Transverse colon (tissue), 4 donors: Measurements from ENCODE around the gene ARG2. TPM values are rescaled to one million over a fixed set of nuclear protein-coding genes. Genes with fewer than 3 reads are reported as not detected.

ENCODE experiments used
- DNase-seq: peaks from one replicate; pipeline ENCODE4 v3.0.0-alpha.2; 2019
- H3K27ac ChIP-seq, 4 donors: fragments of 200-600 bp; sonication (generic); 2 replicates each; pipeline ENCODE4 v1.5.1; 2016 to 2018; ENCODE audit warnings: inconsistent platforms in 4 of 4
- H3K27me3 ChIP-seq: fragments of 200-600 bp; sonication (generic); 2 replicates; pipeline ENCODE4 v1.5.1; 2017; ENCODE audit warnings: inconsistent platforms
- H3K36me3 ChIP-seq, 4 donors: fragments of 200-600 bp; sonication (generic); 2 replicates each; pipeline ENCODE4 v1.5.1; 2017 to 2019; ENCODE audit warnings: inconsistent platforms in 4 of 4
- H3K4me1 ChIP-seq, 4 donors: fragments of 200-600 bp; sonication (generic); 2 replicates each; pipeline ENCODE4 v1.5.1; 2017 to 2020; ENCODE audit warnings: inconsistent platforms in 4 of 4
- H3K4me3 ChIP-seq, 4 donors: fragments of 200-600 bp; sonication (generic); 1 replicate in 1 of 4; 2 replicates in 3 of 4; pipeline versions ENCODE4 v1.5.1 to v1.6.1; 2017 to 2019; ENCODE audit warnings: inconsistent platforms in 4 of 4
- H3K9me3 ChIP-seq, 2 donors: fragments of 200-600 bp; sonication (generic); 2 replicates each; pipeline ENCODE4 v1.5.1; 2017 to 2019; ENCODE audit warnings: inconsistent platforms in 2 of 2
- CTCF ChIP-seq, 5 experiments: fragments of 200-600 bp in 3 of 5; fragments of 450-650 bp in 2 of 5; sonication (generic) in 3 of 5; IDR thresholded peaks; 1 replicate in 2 of 5; 2 replicates in 3 of 5; pipeline ENCODE4 v1.5.1; 2016 to 2017; ENCODE audit warnings: antibody characterized with exemption in 5 of 5, inconsistent platforms in 3 of 5, mild to moderate bottlenecking in 2 of 5, moderate library complexity in 1 of 5
- EP300 ChIP-seq: sonication (generic); formaldehyde crosslinking; IDR thresholded peaks from one replicate; pipeline ENCODE4 v1.6.1; 2017; ENCODE audit warnings: antibody characterized with exemption, low read depth
- POLR2A ChIP-seq: fragments of 450-650 bp; IDR thresholded peaks from one replicate; pipeline ENCODE4 v1.6.1; 2016; ENCODE audit warnings: antibody characterized with exemption, mild to moderate bottlenecking, moderate library complexity
- POLR2AphosphoS5 ChIP-seq, 3 donors: sonication (generic); formaldehyde crosslinking; IDR thresholded peaks; one replicate each; pipeline ENCODE4 v1.6.1; 2016; ENCODE audit warnings: antibody characterized with exemption in 3 of 3
- WGBS, 2 donors: methylation state at CpG; one replicate each; pipeline ENCODE4 v1.1.5; 2018; ENCODE audit warnings: low coverage in 1 of 2; 5-methylcytosine and 5-hydroxymethylcytosine counted together
- in situ Hi-C, 4 donors: fragments of 200-750 bp; cut with MboI; loops; one replicate each; pipeline versions ENCODE4 v1.15.0 to v1.15.1; 2017; ENCODE audit warnings: low sequenced_read_pairs in 3 of 4, low pct_ligation_motif_present in 1 of 4, low pct_unique_long_range_greater_than_20kb in 1 of 4
- intact Hi-C: fragments of 100-400 bp; cut with DNase I; formaldehyde crosslinking; loops from one replicate; pipeline ENCODE4 v1.15.1; 2023; ENCODE audit warnings: low total_unique reads
- total RNA-seq, 4 donors: library from RNA; depleted of rRNA; stranded (reverse); fragments of >200 nt; gene quantifications; one replicate each; pipeline ENCODE4 v1.1.0, GENCODE V29; 2016

The ARG2 gene
- total RNA-seq, 4 donors from 2014 or later, result 7.5 to 18.8 (median 9.2) TPM; not detected in 1

DNA sequence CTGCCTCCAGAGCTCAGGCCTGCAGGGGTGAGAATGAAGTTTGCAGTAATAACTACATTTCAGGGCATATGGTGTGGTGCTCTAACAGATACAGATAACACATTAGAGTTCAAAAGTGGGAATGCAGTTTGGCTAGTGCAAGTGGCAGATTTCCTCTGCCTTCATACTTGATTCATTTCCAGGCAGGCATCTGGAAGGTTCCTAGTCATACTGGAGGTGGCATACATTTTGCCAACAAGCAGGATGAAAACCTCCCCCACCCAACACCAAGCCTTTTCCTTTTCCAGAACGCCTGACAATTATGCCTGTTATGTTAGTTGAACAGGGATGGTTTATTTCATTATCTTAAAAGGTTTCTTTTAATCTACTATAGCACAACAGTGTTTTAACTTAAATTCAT is 30.4 kb downstream of the ARG2 start:
- WGBS, 2 donors, result 90 to 100% methylated on average over 1 of the region's 1 CpG
- no peaks in the 10 kb centered on the region for H3K27me3 ChIP-seq
- intact Hi-C loops (no loop called here), in situ Hi-C loops (no loop called here)
- H3K9me3 ChIP-seq, result no peaks in the 10 kb centered on the region
- no peak overlapping the region for H3K4me3 ChIP-seq
- H3K4me1 ChIP-seq, result no peaks in the 10 kb centered on the region
- no peak overlapping the region for H3K27ac ChIP-seq
- TF ChIP-seq CTCF (IDR thresholded peaks at IDR 0.05) (no peak), POLR2AphosphoS5 (IDR thresholded peaks at IDR 0.05) (no peak), POLR2A (no peak), EP300 (no peak)
- no peak for DNase-seq
- peaks cover 0 to 63% (median 22%) of the 10 kb centered on the region in 4 donors for H3K36me3 ChIP-seq

DNA sequence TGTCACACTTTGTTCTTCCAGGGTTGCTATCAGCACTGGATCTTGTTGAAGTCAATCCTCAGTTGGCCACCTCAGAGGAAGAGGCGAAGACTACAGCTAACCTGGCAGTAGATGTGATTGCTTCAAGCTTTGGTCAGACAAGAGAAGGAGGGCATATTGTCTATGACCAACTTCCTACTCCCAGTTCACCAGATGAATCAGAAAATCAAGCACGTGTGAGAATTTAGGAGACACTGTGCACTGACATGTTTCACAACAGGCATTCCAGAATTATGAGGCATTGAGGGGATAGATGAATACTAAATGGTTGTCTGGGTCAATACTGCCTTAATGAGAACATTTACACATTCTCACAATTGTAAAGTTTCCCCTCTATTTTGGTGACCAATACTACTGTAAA is 31.0 kb downstream of the ARG2 start:
- intact Hi-C loops, result no loop called here
- no peak for TF ChIP-seq CTCF (IDR thresholded peaks at IDR 0.05)
- no peak for TF ChIP-seq POLR2A
- no peak for TF ChIP-seq POLR2AphosphoS5 (IDR thresholded peaks at IDR 0.05)
- no peak for TF ChIP-seq EP300
- Histone ChIP-seq H3K27me3 (no peaks in the 10 kb centered on the region), H3K36me3 (peaks cover 0 to 68% (median 25%) of the 10 kb centered on the region in 4 donors), H3K4me1 (no peaks in the 10 kb centered on the region), H3K27ac (no peak overlapping the region), H3K9me3 (no peaks in the 10 kb centered on the region), H3K4me3 (no peak overlapping the region)
- DNase-seq, result no peak
- in situ Hi-C loops, result no loop called here
- WGBS, 2 donors, result 60 to 83% methylated on average over 1 to 2 of the region's 2 CpGs

DNA sequence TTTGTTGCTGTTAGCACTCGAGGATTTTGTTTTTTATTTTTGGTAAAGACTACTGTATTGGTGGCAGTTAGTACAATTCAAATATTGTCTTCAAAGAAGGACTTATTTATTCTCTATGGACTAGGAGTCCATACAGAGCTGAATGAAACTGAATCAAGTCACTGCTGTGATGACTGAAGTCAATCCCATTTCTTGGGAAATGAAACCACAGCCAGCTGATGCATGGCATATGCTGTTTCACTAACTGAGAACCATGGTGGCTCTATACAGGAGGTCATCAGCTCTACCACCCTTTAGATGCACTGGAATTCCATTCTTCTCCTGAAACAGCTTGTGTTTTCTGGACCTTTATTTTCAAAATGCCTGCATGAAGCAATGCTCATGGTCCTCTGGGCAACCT is 32.5 kb downstream of the ARG2 start:
- WGBS, 2 donors, result 86% methylated on average over 1 of the region's 1 CpG; no CpG with 5 or more reads in 1 of the 2 donors
- intact Hi-C loops, result no loop called here

DNA sequence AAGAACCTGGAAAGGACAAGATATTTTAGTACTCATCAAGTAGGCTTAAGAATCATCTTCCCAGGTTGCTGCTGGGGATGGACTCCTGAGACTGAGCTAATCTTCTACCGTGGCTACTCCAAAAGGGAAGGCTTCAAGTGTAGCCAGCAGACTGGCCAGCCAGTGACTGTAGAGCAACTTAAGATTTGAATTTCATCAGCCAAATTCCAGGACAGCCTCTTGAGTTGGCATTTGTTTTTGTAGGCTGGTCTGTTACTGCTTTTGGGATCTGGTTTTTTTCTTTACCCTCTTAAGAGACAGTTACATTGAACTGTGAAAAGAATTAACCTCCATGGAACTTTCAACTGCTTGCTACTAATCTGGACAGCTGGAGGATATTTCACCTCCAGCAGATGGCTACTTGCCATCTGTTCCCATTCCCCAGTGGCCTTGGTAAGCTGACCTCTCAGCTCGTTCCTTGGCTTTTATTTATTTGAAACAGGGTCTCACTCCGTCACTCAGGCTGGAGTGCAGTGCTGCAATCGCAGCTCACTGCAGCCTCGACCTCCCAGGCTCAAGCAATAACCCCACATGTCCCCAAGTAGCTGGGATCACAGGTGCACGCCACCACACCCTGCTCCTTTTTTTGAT is 34.0 kb downstream of the ARG2 start:
- Histone ChIP-seq H3K27ac (peak overlapping the region in 2 of 4 donors; percentile 9 to 13), H3K4me3 (no peak overlapping the region), H3K36me3 (peaks cover 0 to 77% (median 36%) of the 10 kb centered on the region in 4 donors), H3K4me1 (no peaks in the 10 kb centered on the region), H3K27me3 (no peaks in the 10 kb centered on the region), H3K9me3 (no peaks in the 10 kb centered on the region)
- 87 to 91% methylated on average over 5 to 6 of the region's 6 CpGs for whole genome bisulfite sequencing, 2 donors
- intact Hi-C loops (no loop called here), in situ Hi-C loops (no loop called here)
- TF ChIP-seq EP300, result no peak
- no peak for TF ChIP-seq POLR2A
- TF ChIP-seq CTCF (IDR thresholded peaks at IDR 0.05), result no peak
- no peak for TF ChIP-seq POLR2AphosphoS5 (IDR thresholded peaks at IDR 0.05)
- no peak for DNase-seq

More for the DNA sequence above, 32.5 kb downstream of the ARG2 start:
- Histone ChIP-seq H3K36me3 (peaks cover 0 to 81% (median 32%) of the 10 kb centered on the region in 4 donors), H3K4me1 (no peaks in the 10 kb centered on the region), H3K4me3 (no peak overlapping the region), H3K27ac (no peak overlapping the region), H3K9me3 (no peaks in the 10 kb centered on the region), H3K27me3 (no peaks in the 10 kb centered on the region)
- in situ Hi-C loops, result no loop called here
- TF ChIP-seq POLR2A (no peak), CTCF (IDR thresholded peaks at IDR 0.05) (no peak), EP300 (no peak), POLR2AphosphoS5 (IDR thresholded peaks at IDR 0.05) (no peak)
- DNase-seq, result no peak
